ENCODE data around the gene PGLYRP3.

DNA sequence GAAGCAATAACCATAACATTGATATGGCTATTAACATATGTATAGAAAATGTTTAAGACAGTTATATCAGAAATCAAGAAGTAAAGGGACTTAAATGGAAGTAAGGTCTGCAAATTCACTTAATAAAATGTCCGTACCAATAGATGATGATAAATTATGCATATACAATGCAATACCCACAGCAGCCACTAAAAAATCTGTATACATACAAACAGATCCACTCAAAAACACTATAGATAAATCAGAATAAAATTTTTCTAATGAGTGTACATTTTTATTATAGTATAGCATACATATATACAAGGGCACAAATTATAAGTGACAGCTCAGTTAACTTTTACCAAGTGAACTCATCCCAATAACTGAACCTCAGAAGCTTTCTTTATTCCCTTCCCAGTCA lies 47.3 kb downstream of the PGLYRP3 start:
- TF ChIP-seq POLR2AphosphoS5 (IDR thresholded peaks at IDR 0.05) (no peak), EP300 (conservative IDR thresholded peaks at IDR 0.05; ENCODE audit: poor library complexity, severe bottlenecking) (no peak), RAD21 (conservative IDR thresholded peaks at IDR 0.05) (no peak), EZH2 (IDR thresholded peaks at IDR 0.05; ENCODE audit: borderline replicate concordance, insufficient read depth, low read length, poor library complexity, severe bottlenecking) (no peak), MXI1 (conservative IDR thresholded peaks at IDR 0.05; ENCODE audit: poor library complexity, severe bottlenecking) (no peak), TAF1 (IDR thresholded peaks at IDR 0.05; ENCODE audit: low read depth) (no peak), SMC3 (conservative IDR thresholded peaks at IDR 0.05; ENCODE audit: poor library complexity) (no peak)
- TF ChIP-seq, protein P1, sequence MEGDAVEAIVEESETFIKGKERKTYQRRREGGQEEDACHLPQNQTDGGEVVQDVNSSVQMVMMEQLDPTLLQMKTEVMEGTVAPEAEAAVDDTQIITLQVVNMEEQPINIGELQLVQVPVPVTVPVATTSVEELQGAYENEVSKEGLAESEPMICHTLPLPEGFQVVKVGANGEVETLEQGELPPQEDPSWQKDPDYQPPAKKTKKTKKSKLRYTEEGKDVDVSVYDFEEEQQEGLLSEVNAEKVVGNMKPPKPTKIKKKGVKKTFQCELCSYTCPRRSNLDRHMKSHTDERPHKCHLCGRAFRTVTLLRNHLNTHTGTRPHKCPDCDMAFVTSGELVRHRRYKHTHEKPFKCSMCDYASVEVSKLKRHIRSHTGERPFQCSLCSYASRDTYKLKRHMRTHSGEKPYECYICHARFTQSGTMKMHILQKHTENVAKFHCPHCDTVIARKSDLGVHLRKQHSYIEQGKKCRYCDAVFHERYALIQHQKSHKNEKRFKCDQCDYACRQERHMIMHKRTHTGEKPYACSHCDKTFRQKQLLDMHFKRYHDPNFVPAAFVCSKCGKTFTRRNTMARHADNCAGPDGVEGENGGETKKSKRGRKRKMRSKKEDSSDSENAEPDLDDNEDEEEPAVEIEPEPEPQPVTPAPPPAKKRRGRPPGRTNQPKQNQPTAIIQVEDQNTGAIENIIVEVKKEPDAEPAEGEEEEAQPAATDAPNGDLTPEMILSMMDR (IDR thresholded peaks at IDR 0.05; ENCODE audit: poor library complexity, severe bottlenecking), result no peak
- TF ChIP-seq, protein P2, sequence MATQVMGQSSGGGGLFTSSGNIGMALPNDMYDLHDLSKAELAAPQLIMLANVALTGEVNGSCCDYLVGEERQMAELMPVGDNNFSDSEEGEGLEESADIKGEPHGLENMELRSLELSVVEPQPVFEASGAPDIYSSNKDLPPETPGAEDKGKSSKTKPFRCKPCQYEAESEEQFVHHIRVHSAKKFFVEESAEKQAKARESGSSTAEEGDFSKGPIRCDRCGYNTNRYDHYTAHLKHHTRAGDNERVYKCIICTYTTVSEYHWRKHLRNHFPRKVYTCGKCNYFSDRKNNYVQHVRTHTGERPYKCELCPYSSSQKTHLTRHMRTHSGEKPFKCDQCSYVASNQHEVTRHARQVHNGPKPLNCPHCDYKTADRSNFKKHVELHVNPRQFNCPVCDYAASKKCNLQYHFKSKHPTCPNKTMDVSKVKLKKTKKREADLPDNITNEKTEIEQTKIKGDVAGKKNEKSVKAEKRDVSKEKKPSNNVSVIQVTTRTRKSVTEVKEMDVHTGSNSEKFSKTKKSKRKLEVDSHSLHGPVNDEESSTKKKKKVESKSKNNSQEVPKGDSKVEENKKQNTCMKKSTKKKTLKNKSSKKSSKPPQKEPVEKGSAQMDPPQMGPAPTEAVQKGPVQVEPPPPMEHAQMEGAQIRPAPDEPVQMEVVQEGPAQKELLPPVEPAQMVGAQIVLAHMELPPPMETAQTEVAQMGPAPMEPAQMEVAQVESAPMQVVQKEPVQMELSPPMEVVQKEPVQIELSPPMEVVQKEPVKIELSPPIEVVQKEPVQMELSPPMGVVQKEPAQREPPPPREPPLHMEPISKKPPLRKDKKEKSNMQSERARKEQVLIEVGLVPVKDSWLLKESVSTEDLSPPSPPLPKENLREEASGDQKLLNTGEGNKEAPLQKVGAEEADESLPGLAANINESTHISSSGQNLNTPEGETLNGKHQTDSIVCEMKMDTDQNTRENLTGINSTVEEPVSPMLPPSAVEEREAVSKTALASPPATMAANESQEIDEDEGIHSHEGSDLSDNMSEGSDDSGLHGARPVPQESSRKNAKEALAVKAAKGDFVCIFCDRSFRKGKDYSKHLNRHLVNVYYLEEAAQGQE (IDR thresholded peaks at IDR 0.05; ENCODE audit: borderline replicate concordance), result no peak
